Esophagus mucosa (tissue), 1 donor: Measurements from ENCODE around the gene GDE1. TPM values are rescaled to one million over a fixed set of nuclear protein-coding genes. Genes with fewer than 3 reads are reported as not detected.

Source experiments
- ATAC-seq: fragments of 200-7000 bp; cut with Tn5 transposase; one replicate; pipeline ENCODE4 v1.9.1; 2020
- total RNA-seq: library from RNA; stranded (reverse); gene quantifications from one replicate; pipeline ENCODE4 v1.2.4, GENCODE V29; 2023
- donor health status: DM: yes; HTN: yes; CAD: no.

The GDE1 gene
- total RNA-seq, 1 donor from 2014 or later = 29.9 TPM

- peak; percentile 91 for ATAC-seq
Measured at GRCh38 chr16:19523559-19524355, 1.9 kb upstream of the GDE1 start, which contains the start of gene CCP110. CCP110 (plus strand) TSS chr16:19523942; CDS start chr16:19527882, 3,940 bp downstream.

GRCh38 chr16:19523184-19523558 lies 1.3 kb upstream of the GDE1 start:
- no peak for ATAC-seq

GRCh38 chr16:19522760-19523159 lies 862 bp upstream of the GDE1 start:
- no peak for ATAC-seq

- no peak for ATAC-seq
Measured at GRCh38 chr16:19522397-19522732, 467 bp upstream of the GDE1 start.

- ATAC-seq = no peak
Measured at GRCh38 chr16:19520861-19521331, 1.0 kb downstream of the GDE1 start.

GRCh38 chr16:19518388-19518787 lies 3.5 kb downstream of the GDE1 start:
- ATAC-seq = no peak

GRCh38 chr16:19517424-19518089 lies 4.3 kb downstream of the GDE1 start:
- ATAC-seq = peak; percentile 59

- ATAC-seq = peak; percentile 41
Measured at GRCh38 chr16:19515757-19516156, 6.1 kb downstream of the GDE1 start.

GRCh38 chr16:19513377-19514053 lies 8.4 kb downstream of the GDE1 start:
- peak; percentile 41 for ATAC-seq

GRCh38 chr16:19512297-19512696 lies 9.6 kb downstream of the GDE1 start:
- ATAC-seq = no peak

- no peak for ATAC-seq
Measured at GRCh38 chr16:19507867-19508266, 14.0 kb downstream of the GDE1 start.

GRCh38 chr16:19506965-19507364 lies 14.9 kb downstream of the GDE1 start:
- no peak for ATAC-seq

- no peak for ATAC-seq
Measured at GRCh38 chr16:19505600-19506303, 16.1 kb downstream of the GDE1 start.

GRCh38 chr16:19503461-19504075 lies 18.3 kb downstream of the GDE1 start:
- ATAC-seq = no peak

- peak; percentile 61 for ATAC-seq
Measured at GRCh38 chr16:19502395-19503131, 19.3 kb downstream of the GDE1 start.

- peak; percentile 64 for ATAC-seq
Measured at GRCh38 chr16:19499481-19499880, 22.4 kb downstream of the GDE1 start.

GRCh38 chr16:19499006-19499405 lies 22.9 kb downstream of the GDE1 start:
- peak; percentile 49 for ATAC-seq

- no peak for ATAC-seq
Measured at GRCh38 chr16:19497176-19497575, 24.7 kb downstream of the GDE1 start.

GRCh38 chr16:19490619-19491018 lies 31.3 kb downstream of the GDE1 start:
- ATAC-seq = no peak

- peak; percentile 28 for ATAC-seq
Measured at GRCh38 chr16:19488213-19488640, 33.7 kb downstream of the GDE1 start.

- ATAC-seq = no peak
Measured at GRCh38 chr16:19486750-19487325, 35.1 kb downstream of the GDE1 start.
